NCI-H1694 treated with DMSO at 0.1 percent for 48 hours (cell line): Measurements from ENCODE around the gene EPHB3.

ENCODE experiments used
- DNase-seq: peaks from one replicate; lab custom pipeline; 2025; lab: John Stamatoyannopoulos, UW

EPHB3 gene

GRCh38 chr3:184581331-184581855 lies 19.8 kb downstream of the EPHB3 start:
- no peak for DNase-seq

GRCh38 chr3:184582646-184583577 lies 21.3 kb downstream of the EPHB3 start:
- no peak for DNase-seq

- DNase-seq, result no peak
Observed at GRCh38 chr3:184583578-184584451, 22.2 kb downstream of the EPHB3 start.

GRCh38 chr3:184584464-184584891 lies 22.9 kb downstream of the EPHB3 start:
- DNase-seq, result no peak

- no peak for DNase-seq
Observed at GRCh38 chr3:184585545-184585944, 24.0 kb downstream of the EPHB3 start.

- no peak for DNase-seq
Observed at GRCh38 chr3:184586851-184587250, 25.3 kb downstream of the EPHB3 start.

- no peak for DNase-seq
Observed at GRCh38 chr3:184588776-184589175, 27.2 kb downstream of the EPHB3 start.

- no peak for DNase-seq
Observed at GRCh38 chr3:184590795-184591194, 29.2 kb downstream of the EPHB3 start.

GRCh38 chr3:184591789-184592188 lies 30.2 kb downstream of the EPHB3 start:
- no peak for DNase-seq

- DNase-seq, result no peak
Observed at GRCh38 chr3:184592371-184593219, 31.0 kb downstream of the EPHB3 start.

GRCh38 chr3:184593220-184593927 lies 31.8 kb downstream of the EPHB3 start:
- no peak for DNase-seq

- no peak for DNase-seq
Observed at GRCh38 chr3:184593928-184594303, 32.3 kb downstream of the EPHB3 start.

GRCh38 chr3:184594371-184595001 lies 32.9 kb downstream of the EPHB3 start:
- DNase-seq, result no peak

GRCh38 chr3:184595726-184596125 lies 34.1 kb downstream of the EPHB3 start:
- no peak for DNase-seq

GRCh38 chr3:184596233-184596632 lies 34.6 kb downstream of the EPHB3 start:
- no peak for DNase-seq

GRCh38 chr3:184596886-184597575 lies 35.4 kb downstream of the EPHB3 start:
- no peak for DNase-seq

- DNase-seq, result no peak
Observed at GRCh38 chr3:184597829-184598573, 36.4 kb downstream of the EPHB3 start.

GRCh38 chr3:184598574-184598927 lies 37.0 kb downstream of the EPHB3 start:
- DNase-seq, result no peak

- no peak for DNase-seq
Observed at GRCh38 chr3:184599143-184599542, 37.6 kb downstream of the EPHB3 start.
